HepG2 (cell line): ENCODE data around the gene SLC24A5.

Experiments used
- CENPBD1 ChIP-seq: sonication (generic); formaldehyde crosslinking; IDR thresholded peaks from 2 replicates; pipeline ENCODE4 v1.8.0; 2022; ENCODE audit warnings: missing genetic modification reagents, low read depth, mild to moderate bottlenecking, borderline replicate concordance
- CTCF ChIP-seq: sonication (generic); formaldehyde crosslinking; IDR thresholded peaks from 2 replicates; pipeline ENCODE4 v1.5.0; 2020; ENCODE audit warnings: mild to moderate bottlenecking, missing genetic modification reagents, moderate library complexity
- GATAD1 ChIP-seq: IDR thresholded peaks from 2 replicates; pipeline ENCODE4 v1.6.1; 2016; ENCODE audit warnings: missing genetic modification reagents, missing compliant biosample characterization
- HOXA7 ChIP-seq: sonication (generic); formaldehyde crosslinking; IDR thresholded peaks from 2 replicates; pipeline ENCODE4 v1.8.1; 2022; ENCODE audit warnings: mild to moderate bottlenecking, missing genetic modification reagents, moderate library complexity
- NBN ChIP-seq: fragments of 450-650 bp; conservative IDR thresholded peaks from 2 replicates; pipeline ENCODE4 v1.6.1; 2017
- PRDM15 ChIP-seq: sonication (generic); formaldehyde crosslinking; IDR thresholded peaks from 2 replicates; pipeline ENCODE4 v1.4.0; 2020; ENCODE audit warnings: missing genetic modification reagents
- SRF ChIP-seq: IDR thresholded peaks from 2 replicates; pipeline ENCODE4 v1.6.1; 2011; ENCODE audit warnings: mild to moderate bottlenecking, low read depth, low read length, moderate library complexity
- ZFP37 ChIP-seq: sonication (generic); formaldehyde crosslinking; IDR thresholded peaks from 2 replicates; pipeline ENCODE4 v1.4.0; 2020; ENCODE audit warnings: missing genetic modification reagents, borderline replicate concordance

- TF ChIP-seq GATAD1 (CRISPR knock-in tag), result no peak
- TF ChIP-seq CENPBD1 (CRISPR knock-in tag), result no peak
- TF ChIP-seq SRF, result no peak
- no peak for TF ChIP-seq PRDM15 (CRISPR knock-in tag)
- no peak for TF ChIP-seq ZFP37 (CRISPR knock-in tag)
- TF ChIP-seq NBN, result no peak
- TF ChIP-seq CTCF (CRISPR knock-in tag), result no peak
- TF ChIP-seq HOXA7, result no peak
Measured at GRCh38 chr15:48073881-48074280, 46.9 kb upstream of the SLC24A5 start.
